GM12878 (cell line): Measurements from ENCODE around the gene DLG2. TPM values are rescaled to one million over a fixed set of nuclear protein-coding genes. Genes with fewer than 3 reads are reported as not detected.

Source experiments
- ATAC-seq: fragments of 200-7000 bp; cut with Tn5 transposase; 3 replicates; pipeline ENCODE4 v1.9.1; 2020; ENCODE audit warnings: mild to moderate bottlenecking, moderate library complexity
- BruUV-seq: library from RNA; stranded (reverse); fragments of 400-500 nt; replicated peaks from 2 replicates; lab custom pipeline; 2021; lab: Mats Ljungman, UMichigan
- CTCF ChIA-PET: fragments of 300-600 bp; sonication (Branson Sonifier 250); formaldehyde crosslinking; extraction: SDS; loops from one replicate; lab custom pipeline; 2021; ENCODE audit warnings: inconsistent platforms; lab: Yijun Ruan, JAX
- POLR2A ChIA-PET: fragments of 350-600 bp; formaldehyde crosslinking; extraction: SDS; loops from one replicate; lab custom pipeline; 2021; ENCODE audit warnings: inconsistent platforms; lab: Charles Lee
- RAD21 ChIA-PET: fragments of 300-600 bp; sonication (Branson Sonifier 250); formaldehyde crosslinking; loops from one replicate; lab custom pipeline; 2023; ENCODE audit warnings: antibody characterized with exemption; ENCODE audit not compliant: unreplicated experiment; lab: Charles Lee
- SMC1A ChIA-PET: fragments of 300-600 bp; sonication (Branson Sonifier 250); formaldehyde crosslinking; loops from one replicate; lab custom pipeline; 2023; ENCODE audit not compliant: unreplicated experiment, uncharacterized antibody; lab: Charles Lee
- DNase-seq: peaks from one replicate; pipeline ENCODE4 v3.0.0-alpha.2; 2011; ENCODE audit warnings: low read depth, low spot score
- FAIRE-seq: peaks from 3 replicates; lab custom pipeline; 2011; peaks lifted over from hg19 to GRCh38; lab: Jason Lieb, UNC
- H2AFZ ChIP-seq: 2 replicates; pipeline ENCODE4 v1.6.0; 2011; ENCODE audit warnings: low read depth, low read length, control low read depth; ENCODE audit not compliant: control insufficient read depth
- H3K27ac ChIP-seq: 2 replicates; pipeline ENCODE4 v1.5.1; 2011; ENCODE audit warnings: control low read depth; ENCODE audit not compliant: control insufficient read depth, insufficient read depth
- H3K27me3 ChIP-seq, 2 experiments: replicated peaks in 1 of 2; 2 replicates each; pipeline versions ENCODE4 v1.6.0 to v1.6.1; 2011; ENCODE audit warnings: low read length in 1 of 2; ENCODE audit not compliant: control insufficient read depth in 2 of 2, insufficient read depth in 2 of 2
- H3K36me3 ChIP-seq, 2 experiments: 2 replicates each; pipeline ENCODE4 v1.5.1; 2011; ENCODE audit warnings: low read length in 1 of 2; ENCODE audit not compliant: control insufficient read depth in 2 of 2, insufficient read depth in 2 of 2
- H3K4me1 ChIP-seq: 2 replicates; pipeline ENCODE4 v1.6.1; 2011; ENCODE audit warnings: mild to moderate bottlenecking, low read length, moderate library complexity, mixed read lengths; ENCODE audit not compliant: control insufficient read depth, insufficient read depth
- H3K4me2 ChIP-seq: 2 replicates; pipeline ENCODE4 v1.6.0; 2011; ENCODE audit warnings: control low read depth; ENCODE audit not compliant: control insufficient read depth, insufficient read depth
- H3K4me3 ChIP-seq: fragments of 200-600 bp; sonication (generic); 2 replicates; pipeline ENCODE4 v1.5.1; 2016
- H3K79me2 ChIP-seq: 2 replicates; pipeline ENCODE4 v1.6.0; 2011; ENCODE audit warnings: low read length; ENCODE audit not compliant: control insufficient read depth, insufficient read depth
- H3K9ac ChIP-seq: 2 replicates; pipeline ENCODE4 v1.8.0; 2011; ENCODE audit warnings: low read length, control low read depth, mixed read lengths; ENCODE audit not compliant: control insufficient read depth, insufficient read depth
- H3K9me3 ChIP-seq: replicated peaks from 3 replicates; pipeline ENCODE4 v1.5.1; 2011; ENCODE audit warnings: mild to moderate bottlenecking, low read length; ENCODE audit not compliant: control insufficient read depth, insufficient read depth
- H4K20me1 ChIP-seq: 2 replicates; pipeline ENCODE4 v1.6.0; 2011; ENCODE audit not compliant: control insufficient read depth, insufficient read depth
- BACH1 ChIP-seq: fragments of 450-650 bp; IDR thresholded peaks from 2 replicates; pipeline ENCODE4 v1.6.1; 2017; ENCODE audit warnings: mild to moderate bottlenecking, borderline replicate concordance
- ETV6 ChIP-seq, 2 experiments: fragments of 450-650 bp in 1 of 2; IDR thresholded peaks in 1 of 2; conservative IDR thresholded peaks in 1 of 2; 2 replicates each; pipeline ENCODE4 v1.6.1; 2014; ENCODE audit warnings: antibody characterized with exemption in 1 of 2, borderline replicate concordance in 1 of 2, low read depth in 1 of 2, mild to moderate bottlenecking in 1 of 2, moderate library complexity in 1 of 2
- JUNB ChIP-seq: IDR thresholded peaks from 2 replicates; pipeline ENCODE4 v1.6.1; 2016; ENCODE audit warnings: antibody characterized with exemption, mild to moderate bottlenecking
- PKNOX1 ChIP-seq: fragments of 450-650 bp; IDR thresholded peaks from 2 replicates; pipeline ENCODE4 v1.6.1; 2016; ENCODE audit warnings: mild to moderate bottlenecking
- SRF ChIP-seq, 2 experiments: IDR thresholded peaks; 2 replicates each; pipeline ENCODE4 v1.6.1; 2011; ENCODE audit warnings: low read depth in 2 of 2, low read length in 2 of 2, mild to moderate bottlenecking in 1 of 2, moderate library complexity in 1 of 2
- USF2 ChIP-seq: IDR thresholded peaks from 2 replicates; pipeline ENCODE4 v1.6.1; 2011; ENCODE audit warnings: low read depth, low read length, improper control_type of control experiment, borderline replicate concordance
- ZNF207 ChIP-seq: fragments of 450-650 bp; IDR thresholded peaks from 2 replicates; pipeline ENCODE4 v1.6.1; 2014; ENCODE audit warnings: antibody characterized with exemption, mild to moderate bottlenecking, borderline replicate concordance
- ZNF24 ChIP-seq: fragments of 450-650 bp; IDR thresholded peaks from 2 replicates; pipeline ENCODE4 v1.6.1; 2017; ENCODE audit warnings: antibody characterized with exemption, mild to moderate bottlenecking
- WGBS: methylation state at CpG from one replicate; pipeline ENCODE4 v1.1.6; 2016; ENCODE audit warnings: low lambda C conversion rate; ENCODE audit not compliant: insufficient replicate concordance, insufficient coverage; ENCODE audit errors: missing lambda C conversion rate; 5-methylcytosine and 5-hydroxymethylcytosine counted together
- in situ Hi-C: fragments of 300-500 bp; cut with MboI; formaldehyde crosslinking; loops from 9 replicates; pipeline ENCODE4 v1.14.3; 2018; ENCODE audit warnings: mixed read lengths
- intact Hi-C: fragments of 100-400 bp; cut with micrococcal nuclease; formaldehyde crosslinking; loops from one replicate; pipeline ENCODE4 v1.14.2; 2022; ENCODE audit not compliant: unreplicated experiment
- polyA plus RNA-seq, 11 experiments: library from polyadenylated mRNA; depleted of rRNA in 4 of 11; unstranded in 6 of 11; stranded (reverse) in 5 of 11; fragments of >200 nt; fragmentation: Nextera tagmentation in 4 of 11; fragmentation: Illumina TruSeq in 1 of 11; extraction: Ambion mirVana in 4 of 11; extraction: Trizol in 1 of 11; gene quantifications; 1 replicate in 1 of 11; 2 replicates in 10 of 11; pipeline versions ENCODE4 v1.2.1 to v1.2.3, GENCODE V29; 2011 to 2016; ENCODE audit warnings: inconsistent platforms in 2 of 11, missing spikeins in 2 of 11, low read depth in 1 of 11
- total RNA-seq, 4 experiments: library from RNA; depleted of rRNA in 3 of 4; stranded (reverse); fragments of >200 nt in 3 of 4; fragmentation: Illumina TruSeq in 1 of 4; extraction: Trizol in 1 of 4; gene quantifications; 2 replicates each; pipeline versions ENCODE4 v1.2.1 to v1.2.3, GENCODE V29; 2013 to 2021

DLG2 gene
- total and polyA plus RNA-seq, 10 of the 15 experiments (the other 5 are each of a cell fraction or from before 2014, with no cell fraction given) = 0.09 to 0.98 (median 0.35) TPM

- H3K4me3 ChIP-seq = no peak overlapping the region
- no peaks in the 10 kb centered on the region for H3K36me3 ChIP-seq
- 0% methylated on average over 2 of the region's 2 CpGs for WGBS
- H3K4me1 ChIP-seq = no peaks in the 10 kb centered on the region
- ATAC-seq = no peak
- ChIA-PET POLR2A (no interaction called here), SMC1A (no interaction called here), CTCF (no interaction called here), RAD21 (no interaction called here)
- no peaks in the 10 kb centered on the region for H3K9me3 ChIP-seq
- in situ Hi-C loops (no loop called here), intact Hi-C loops (no loop called here)
- no peak for DNase-seq
- H2AFZ ChIP-seq = no peak overlapping the region
- no peaks in the 10 kb centered on the region for H3K79me2 ChIP-seq
- TF ChIP-seq JUNB (no peak), ZNF24 (no peak), SRF (IDR thresholded peaks at IDR 0.05; ENCODE audit: low read depth in 2 of 2, low read length in 2 of 2) (no peak), BACH1 (no peak), ZNF207 (no peak), USF2 (no peak), ETV6 (conservative IDR thresholded peaks at IDR 0.05 in 1 of 2, IDR thresholded peaks at IDR 0.05 in 1 of 2; ENCODE audit: borderline replicate concordance in 1 of 2, low read depth in 1 of 2) (no peak), PKNOX1 (no peak)
- FAIRE-seq = no peak
- no peaks in the 10 kb centered on the region for H4K20me1 ChIP-seq
- BruUV-seq = no TSS peak
- no peak overlapping the region for H3K27ac ChIP-seq
- no peak overlapping the region for H3K4me2 ChIP-seq
- no peaks in the 10 kb centered on the region for H3K27me3 ChIP-seq
- H3K9ac ChIP-seq = no peak overlapping the region
Observed at GRCh38 chr11:84681456-84681855, 945.7 kb downstream of the DLG2 start.
